ENCODE data around the gene FBXL13.

DNA sequence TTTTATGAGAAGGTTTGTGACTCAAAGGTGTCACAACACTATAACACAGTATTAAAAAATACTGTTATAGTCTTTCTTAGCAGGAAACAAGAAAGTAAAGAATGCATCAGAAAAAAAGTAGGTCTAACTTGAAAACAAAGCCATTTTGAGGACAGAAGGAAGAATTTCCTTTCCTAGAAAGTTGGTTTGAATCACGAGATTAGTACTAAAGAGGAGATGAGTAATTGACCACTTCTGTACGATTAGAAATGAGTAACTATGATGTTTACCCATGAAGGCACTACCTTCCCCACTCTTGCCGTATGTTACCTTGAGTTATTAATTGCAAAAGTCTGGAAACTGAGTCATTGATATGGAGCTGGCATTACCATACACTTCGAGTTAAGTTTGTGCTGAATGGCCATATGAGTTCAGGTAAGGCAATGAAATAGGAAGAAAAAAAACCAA, 260.5 kb downstream of the FBXL13 start:
- TF ChIP-seq, protein P1, sequence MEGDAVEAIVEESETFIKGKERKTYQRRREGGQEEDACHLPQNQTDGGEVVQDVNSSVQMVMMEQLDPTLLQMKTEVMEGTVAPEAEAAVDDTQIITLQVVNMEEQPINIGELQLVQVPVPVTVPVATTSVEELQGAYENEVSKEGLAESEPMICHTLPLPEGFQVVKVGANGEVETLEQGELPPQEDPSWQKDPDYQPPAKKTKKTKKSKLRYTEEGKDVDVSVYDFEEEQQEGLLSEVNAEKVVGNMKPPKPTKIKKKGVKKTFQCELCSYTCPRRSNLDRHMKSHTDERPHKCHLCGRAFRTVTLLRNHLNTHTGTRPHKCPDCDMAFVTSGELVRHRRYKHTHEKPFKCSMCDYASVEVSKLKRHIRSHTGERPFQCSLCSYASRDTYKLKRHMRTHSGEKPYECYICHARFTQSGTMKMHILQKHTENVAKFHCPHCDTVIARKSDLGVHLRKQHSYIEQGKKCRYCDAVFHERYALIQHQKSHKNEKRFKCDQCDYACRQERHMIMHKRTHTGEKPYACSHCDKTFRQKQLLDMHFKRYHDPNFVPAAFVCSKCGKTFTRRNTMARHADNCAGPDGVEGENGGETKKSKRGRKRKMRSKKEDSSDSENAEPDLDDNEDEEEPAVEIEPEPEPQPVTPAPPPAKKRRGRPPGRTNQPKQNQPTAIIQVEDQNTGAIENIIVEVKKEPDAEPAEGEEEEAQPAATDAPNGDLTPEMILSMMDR (IDR thresholded peaks at IDR 0.05; ENCODE audit: poor library complexity, severe bottlenecking), result no peak
- TF ChIP-seq TAF1 (IDR thresholded peaks at IDR 0.05; ENCODE audit: low read depth) (no peak), POLR2AphosphoS5 (IDR thresholded peaks at IDR 0.05) (no peak), EP300 (conservative IDR thresholded peaks at IDR 0.05; ENCODE audit: poor library complexity, severe bottlenecking) (no peak), EZH2 (IDR thresholded peaks at IDR 0.05; ENCODE audit: borderline replicate concordance, insufficient read depth, low read length, poor library complexity, severe bottlenecking) (no peak), SMC3 (conservative IDR thresholded peaks at IDR 0.05; ENCODE audit: poor library complexity) (no peak)
- TF ChIP-seq, protein P2, sequence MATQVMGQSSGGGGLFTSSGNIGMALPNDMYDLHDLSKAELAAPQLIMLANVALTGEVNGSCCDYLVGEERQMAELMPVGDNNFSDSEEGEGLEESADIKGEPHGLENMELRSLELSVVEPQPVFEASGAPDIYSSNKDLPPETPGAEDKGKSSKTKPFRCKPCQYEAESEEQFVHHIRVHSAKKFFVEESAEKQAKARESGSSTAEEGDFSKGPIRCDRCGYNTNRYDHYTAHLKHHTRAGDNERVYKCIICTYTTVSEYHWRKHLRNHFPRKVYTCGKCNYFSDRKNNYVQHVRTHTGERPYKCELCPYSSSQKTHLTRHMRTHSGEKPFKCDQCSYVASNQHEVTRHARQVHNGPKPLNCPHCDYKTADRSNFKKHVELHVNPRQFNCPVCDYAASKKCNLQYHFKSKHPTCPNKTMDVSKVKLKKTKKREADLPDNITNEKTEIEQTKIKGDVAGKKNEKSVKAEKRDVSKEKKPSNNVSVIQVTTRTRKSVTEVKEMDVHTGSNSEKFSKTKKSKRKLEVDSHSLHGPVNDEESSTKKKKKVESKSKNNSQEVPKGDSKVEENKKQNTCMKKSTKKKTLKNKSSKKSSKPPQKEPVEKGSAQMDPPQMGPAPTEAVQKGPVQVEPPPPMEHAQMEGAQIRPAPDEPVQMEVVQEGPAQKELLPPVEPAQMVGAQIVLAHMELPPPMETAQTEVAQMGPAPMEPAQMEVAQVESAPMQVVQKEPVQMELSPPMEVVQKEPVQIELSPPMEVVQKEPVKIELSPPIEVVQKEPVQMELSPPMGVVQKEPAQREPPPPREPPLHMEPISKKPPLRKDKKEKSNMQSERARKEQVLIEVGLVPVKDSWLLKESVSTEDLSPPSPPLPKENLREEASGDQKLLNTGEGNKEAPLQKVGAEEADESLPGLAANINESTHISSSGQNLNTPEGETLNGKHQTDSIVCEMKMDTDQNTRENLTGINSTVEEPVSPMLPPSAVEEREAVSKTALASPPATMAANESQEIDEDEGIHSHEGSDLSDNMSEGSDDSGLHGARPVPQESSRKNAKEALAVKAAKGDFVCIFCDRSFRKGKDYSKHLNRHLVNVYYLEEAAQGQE (IDR thresholded peaks at IDR 0.05; ENCODE audit: borderline replicate concordance), result no peak

Measured in neural cell (in vitro differentiated cells).